ENCODE results near the gene AVPR1B.
"Not testable (repeated sequence)": the region's sequence is repeated elsewhere in the genome, so short reads cannot be mapped to it uniquely, and the experiment has no call there.

The AVPR1B gene

DNA sequence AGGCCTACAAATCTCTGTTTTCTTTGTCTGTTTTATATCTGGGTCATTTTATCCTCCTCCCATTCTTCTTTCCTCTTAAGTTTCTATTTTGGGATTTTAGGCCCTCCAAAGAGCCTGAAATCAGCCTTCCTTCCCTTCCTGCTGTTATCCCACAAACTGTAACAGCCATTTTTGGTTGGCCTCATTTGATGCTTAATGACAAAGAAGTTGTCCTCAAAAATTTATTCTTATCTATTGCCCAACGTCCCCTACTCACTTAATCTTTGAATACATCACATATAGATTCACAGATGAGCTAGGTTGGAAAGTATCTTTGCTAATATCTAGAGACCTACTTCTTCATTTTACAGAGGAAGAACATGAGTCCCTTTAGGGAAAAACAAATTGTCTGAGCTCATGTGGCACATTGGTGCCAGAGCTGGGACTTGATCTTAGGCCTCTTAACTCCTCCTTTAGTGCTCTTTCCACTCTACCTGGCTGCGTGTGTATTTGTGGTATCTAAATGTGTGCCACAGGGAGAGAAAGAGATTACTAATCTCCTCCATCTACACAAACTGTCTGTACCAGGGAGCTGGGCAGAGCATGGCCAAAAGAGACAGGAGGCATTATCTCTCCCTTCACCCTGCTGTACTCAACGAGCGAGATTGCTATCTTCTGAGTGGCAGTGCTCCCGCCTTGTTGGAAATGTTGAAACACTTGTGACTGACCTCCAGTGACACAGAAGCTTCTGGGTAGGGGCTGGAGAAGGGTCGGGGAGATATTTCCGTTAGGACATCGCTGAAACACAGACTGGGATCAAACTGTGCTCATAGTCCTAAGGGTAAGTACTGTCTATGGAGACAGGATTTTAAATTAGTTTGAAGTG is 34.1 kb downstream of the AVPR1B start:
- DNase-seq (ENCODE audit: low read depth in 2 of 2), result no peak

DNA sequence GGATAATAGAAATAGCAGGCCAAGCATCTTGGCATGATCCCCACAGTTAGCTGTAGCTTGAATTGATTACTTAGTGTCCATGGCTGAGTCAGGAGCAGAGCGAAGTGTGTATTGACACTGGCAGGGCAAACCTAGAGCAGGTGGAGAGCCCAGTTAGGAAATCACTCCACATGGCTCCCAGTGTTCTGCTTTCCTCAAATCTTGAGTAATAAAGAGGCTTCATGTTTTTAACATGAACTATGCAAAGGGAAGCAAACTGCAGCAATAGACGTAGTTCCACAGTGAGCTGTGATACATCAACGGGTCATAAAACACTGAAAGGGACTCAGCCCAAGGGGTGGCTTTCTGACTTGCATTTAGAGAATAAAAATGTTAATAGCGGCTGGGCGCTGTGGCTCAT is 35.3 kb downstream of the AVPR1B start:
- DNase-seq (ENCODE audit: low read depth in 2 of 2), result no peak

DNA sequence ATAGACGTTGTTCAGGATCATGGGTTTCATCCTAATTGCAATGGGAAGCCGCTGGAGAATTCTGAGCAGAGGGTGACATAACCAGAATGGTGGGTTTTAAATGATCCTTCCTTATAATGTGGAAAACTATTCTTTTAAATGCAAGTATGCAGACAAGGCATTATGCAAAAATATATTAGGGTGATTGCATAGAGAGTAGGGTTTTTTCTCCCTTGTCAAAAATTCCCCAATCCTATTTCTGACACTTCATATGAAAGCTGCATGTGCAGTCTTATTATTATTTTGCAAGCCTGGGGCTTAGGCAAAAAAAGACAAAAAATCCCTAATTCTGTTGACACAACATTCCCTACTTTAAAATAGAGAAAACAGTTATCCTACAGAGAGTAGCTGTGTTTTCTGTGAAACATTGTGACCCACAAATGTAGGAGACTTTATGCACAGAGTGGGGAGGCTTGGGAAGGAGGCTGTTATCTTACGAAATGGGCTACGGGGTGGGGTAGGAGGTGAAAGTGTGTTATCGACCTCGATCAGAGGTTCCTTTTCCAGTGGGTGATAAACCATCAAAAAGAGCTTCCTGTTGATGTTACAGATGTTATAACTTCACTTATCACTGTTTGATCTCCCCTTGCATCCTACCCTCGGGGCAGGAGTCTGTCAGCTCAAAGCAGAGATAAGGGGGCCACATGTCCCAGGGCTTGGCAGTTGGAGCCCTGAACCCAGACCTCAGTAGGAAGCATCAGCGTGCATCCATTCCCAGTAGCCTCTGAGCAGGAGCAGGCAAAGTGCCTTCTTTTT is 37.0 kb downstream of the AVPR1B start:
- no peak for DNase-seq (ENCODE audit: low read depth in 2 of 2)

DNA sequence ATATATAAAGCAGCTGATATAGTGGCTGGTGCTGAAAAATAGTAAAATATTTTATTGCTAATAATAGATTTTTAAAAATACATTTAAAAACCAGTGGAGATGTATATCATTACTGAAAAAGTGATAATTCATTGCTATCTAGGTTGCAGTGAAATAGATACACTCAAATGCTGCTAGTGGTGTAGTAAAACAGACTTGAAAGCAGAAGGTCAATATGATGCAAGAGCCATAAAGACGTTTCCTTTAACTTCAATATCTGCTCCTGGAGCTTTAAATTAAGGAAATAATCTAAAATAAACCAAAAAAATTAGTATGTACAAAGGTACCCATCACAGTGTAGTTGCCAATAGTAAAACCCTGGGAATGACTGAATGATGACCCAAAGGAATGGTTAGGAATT is 38.1 kb downstream of the AVPR1B start:
- DNase-seq (ENCODE audit: low read depth in 2 of 2), result no peak

DNA sequence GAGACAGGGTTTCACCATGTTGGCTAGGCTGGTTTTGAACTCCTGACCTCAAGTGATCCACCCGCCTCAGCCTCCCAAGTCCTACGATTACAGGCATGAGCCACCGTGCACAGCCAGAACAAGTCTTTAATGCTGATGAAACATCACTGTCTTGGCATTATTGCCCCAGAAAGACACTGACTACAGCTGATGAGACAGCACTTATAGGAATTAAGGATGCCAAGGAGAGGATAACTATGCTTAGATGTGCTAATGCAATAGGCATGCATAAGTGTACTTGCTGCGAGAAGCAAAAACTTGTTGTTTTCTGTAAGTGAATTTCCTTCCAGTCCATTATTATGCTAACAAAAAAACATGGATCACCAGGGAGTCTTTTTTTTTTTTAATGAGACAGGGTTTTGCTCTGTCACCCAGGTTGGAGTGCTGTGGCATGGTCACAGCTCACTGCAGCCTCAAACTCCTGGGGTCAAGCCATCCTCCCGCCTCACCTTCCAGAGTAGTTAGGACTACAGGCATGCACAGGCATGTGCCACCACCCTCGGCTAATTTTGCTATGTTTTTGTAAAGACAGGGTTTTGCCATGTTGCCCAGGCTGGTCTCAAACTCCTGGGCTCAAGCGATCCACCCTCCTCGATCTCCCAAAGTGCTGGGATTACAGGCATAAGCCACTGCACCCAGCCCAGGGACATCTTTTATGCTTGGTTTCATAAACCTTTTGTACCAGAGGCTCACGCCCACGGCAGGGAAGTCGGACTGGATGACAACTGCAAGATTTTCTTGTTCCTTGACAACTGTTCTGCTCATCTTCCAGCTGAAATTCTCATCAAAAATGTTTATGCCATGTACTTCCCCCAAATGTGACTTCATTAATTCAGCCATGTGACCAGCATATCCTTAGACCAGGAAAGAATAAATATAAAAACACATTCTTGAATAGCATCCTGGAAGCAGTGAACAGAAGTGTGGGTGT is 41.1 kb downstream of the AVPR1B start:
- DNase-seq (ENCODE audit: low read depth in 2 of 2), result no peak

DNA sequence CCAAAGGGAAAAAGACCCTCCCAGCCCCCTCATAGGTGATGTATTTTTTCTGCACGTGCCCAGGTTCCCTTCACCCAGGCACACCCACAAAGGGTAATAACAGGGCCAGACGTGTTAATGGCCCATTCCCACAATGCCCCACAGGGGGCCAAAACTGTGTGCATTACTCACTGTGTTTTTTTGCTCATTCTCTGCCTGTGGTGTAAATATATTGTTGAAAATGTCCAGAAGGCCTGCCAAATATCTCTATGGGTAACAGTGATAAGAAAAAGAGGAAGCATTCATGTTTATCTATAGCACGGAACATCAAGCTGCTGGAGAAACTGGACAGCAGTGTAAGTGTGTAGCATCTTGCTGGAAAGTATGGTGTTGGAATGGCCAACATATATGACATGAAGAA is 42.3 kb downstream of the AVPR1B start:
- DNase-seq (ENCODE audit: low read depth in 2 of 2), result no peak

DNA sequence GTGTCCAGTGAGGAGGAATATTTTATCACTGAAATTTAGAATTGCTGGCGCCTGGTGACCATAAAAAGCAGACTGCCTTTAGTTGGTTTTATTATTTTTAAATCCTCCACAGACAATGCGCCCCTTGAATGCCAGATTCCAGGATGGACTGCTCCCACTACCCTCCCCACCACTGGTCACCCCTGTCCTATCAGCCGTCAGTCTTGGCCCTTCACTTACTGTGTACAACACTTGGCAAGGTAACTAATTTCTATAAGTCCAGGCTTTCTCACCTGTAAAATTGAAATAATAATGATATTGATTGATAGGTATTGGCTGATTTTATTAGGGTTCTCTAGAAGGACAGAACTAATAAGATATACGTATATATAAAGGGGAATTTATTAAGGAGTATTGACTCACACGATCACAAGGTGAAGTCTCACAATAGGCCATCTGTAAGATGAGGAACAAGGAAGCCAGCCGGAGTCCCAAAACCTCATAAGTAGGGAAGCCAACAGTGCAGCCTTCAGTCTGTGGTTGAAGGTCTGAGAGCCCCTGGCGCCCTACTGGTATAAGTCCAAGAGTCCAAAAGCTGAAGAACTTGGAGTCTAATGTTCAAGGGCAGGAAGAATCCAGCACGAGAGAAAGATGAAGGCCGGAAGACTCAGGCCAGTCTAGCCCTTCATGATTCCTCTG is 46.4 kb downstream of the AVPR1B start:
- no peak for DNase-seq (ENCODE audit: low read depth in 2 of 2)

DNA sequence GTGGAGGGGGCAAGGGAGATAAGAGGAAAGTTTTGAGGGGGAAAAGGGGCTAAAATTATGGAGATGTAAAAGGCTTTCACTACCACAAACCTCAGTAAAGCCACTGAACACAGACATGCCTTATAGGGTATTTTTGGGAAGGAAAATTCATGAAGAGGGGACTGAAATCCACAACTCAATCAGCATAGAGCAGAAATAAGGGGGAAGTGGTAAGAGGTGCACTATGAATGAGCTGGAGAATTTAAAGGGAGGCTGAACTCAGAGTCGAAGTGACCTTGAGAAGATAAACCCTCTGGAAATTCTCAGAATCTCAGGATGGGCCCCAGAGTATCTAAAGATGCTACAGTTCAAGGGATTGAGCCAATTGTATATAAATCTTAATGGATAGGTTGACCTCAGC is 48.9 kb downstream of the AVPR1B start:
- DNase-seq (ENCODE audit: low read depth in 2 of 2), result no peak

DNA sequence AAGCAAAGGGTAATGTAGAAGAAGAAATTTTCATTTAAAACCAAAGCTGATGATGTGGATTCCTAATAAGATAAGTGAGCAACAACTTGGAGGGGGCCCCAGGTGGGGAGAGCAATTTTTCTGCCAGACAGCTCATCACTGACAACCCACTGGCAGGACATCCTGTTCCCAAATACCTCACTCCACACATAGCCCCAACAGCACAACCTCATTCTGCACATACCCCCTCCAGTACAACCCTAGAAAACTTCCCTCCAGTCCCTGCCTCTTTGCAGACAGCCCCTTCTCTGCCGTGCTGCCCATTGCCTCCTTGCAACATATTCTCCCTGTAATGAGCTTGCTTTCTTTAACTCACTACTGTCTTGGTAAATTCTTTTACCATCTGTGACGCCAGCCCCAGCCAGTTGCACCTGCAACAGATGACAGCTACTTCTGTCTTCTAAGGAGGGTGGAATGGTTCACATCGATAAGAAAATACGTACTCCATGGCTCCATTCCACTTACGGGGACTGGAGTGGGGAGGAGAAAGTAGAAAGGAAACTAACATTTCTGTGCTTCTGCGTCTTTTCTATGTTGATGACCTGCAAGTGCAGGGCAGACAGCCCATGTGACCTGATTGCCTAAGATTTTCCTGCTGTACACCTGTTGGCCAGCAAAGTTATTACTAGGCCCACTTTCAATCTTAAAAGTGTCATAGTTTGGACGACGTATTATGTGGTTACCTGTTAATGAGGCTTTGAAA is 49.5 kb downstream of the AVPR1B start:
- DNase-seq (ENCODE audit: low read depth in 2 of 2), result no peak

DNA sequence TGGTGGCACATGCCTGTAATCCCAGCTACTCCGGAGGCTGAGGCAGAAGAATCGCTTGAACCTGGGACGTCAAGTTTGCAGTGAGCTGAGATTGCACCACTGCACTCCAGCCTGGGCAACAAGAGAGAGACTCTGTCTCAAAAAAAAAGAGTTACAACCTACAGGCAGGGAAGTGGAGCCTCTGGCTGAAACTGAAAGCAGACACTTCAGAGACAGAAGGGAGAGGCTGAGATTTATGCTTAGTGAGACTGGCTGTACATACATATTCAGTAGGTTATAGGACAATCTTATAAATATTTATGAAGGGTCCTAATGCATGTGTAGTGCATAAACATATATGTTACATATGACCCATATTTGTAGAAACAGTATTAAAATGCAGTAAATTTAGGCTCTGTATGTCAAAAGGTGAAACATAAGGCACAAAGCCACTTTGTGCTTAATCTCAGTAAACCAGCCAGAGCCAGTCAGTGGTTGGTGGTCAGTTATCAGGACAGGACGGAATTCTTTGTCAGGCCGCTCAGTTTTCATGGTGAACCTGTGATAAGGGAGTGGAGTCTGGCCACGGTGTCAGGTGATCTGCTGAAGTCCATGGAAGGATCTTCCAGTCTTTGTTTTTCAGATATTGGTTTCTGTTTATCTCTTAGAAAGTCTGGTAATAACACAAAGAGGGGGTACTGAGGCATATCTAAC is 50.6 kb downstream of the AVPR1B start:
- DNase-seq (ENCODE audit: low read depth in 2 of 2), result no peak

DNA sequence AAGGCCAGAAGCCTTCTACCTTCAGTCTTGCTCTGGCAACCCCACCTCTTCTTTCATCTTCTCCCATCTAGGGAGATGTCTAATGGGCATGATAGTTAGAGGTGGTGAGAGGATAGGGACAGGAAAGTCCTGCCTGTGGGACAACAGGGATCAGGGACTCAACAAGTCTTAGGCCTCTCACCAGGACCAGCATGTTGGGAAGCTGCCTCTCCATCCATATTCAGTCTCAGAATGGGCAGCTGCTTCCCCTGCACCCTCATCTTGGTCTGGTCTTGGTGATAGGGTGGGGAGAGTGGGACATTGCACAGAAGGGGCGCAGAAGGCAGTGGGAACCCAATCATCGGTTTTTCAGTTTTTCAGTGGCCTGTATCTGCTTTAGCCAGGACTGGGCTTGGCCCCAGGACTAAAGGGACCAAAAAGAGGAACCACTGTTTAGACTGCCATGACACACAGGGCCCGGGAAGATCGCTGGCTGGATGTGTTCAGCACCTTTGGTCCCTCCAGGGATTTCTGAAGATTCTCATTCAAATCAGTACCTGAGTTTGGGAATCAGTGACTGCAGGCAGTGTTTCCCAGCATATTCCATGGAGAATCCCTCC is 51.5 kb downstream of the AVPR1B start:
- DNase-seq (ENCODE audit: low read depth in 2 of 2), result no peak

DNA sequence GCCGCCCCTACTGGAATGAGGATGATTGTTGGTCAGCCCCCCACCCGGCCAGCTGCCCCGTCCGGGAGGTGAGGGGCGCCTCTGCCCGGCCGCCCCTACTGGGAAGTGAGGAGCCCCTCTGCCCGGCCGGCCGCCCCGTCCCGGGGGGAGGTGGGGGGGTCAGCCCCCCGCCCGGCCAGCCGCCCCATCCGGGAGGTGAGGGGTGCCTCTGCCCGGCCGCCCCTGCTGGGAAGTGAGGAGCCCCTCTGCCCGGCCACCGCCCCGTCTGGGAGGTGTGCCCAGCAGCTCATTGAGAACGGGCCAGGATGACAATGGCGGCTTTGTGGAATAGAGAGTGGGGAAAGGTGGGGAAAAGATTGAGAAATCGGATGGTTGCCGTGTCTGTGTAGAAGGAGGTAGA is 52.7 kb downstream of the AVPR1B start:
- DNase-seq (ENCODE audit: low read depth in 2 of 2), result not testable (repeated sequence)

DNA sequence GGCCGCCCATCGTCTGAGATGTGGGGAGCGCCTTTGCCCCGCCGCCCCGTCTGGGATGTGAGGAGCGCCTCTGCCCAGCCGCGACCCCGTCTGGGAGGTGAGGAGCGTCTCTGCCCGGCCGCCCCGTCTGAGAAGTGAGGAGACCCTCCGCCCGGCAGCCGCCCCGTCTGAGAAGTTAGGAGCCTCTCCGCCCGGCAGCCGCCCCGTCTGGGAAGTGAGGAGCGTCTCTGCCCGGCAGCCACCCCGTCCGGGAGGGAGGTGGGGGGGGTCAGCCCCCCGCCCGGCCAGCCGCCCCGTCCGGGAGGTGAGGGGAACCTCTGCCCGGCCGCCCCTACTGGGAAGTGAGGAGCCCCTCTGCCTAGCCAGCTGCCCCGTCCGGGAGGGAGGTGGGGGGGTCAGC is 53.2 kb downstream of the AVPR1B start:
- not testable (repeated sequence) for DNase-seq (ENCODE audit: low read depth in 2 of 2)

DNA sequence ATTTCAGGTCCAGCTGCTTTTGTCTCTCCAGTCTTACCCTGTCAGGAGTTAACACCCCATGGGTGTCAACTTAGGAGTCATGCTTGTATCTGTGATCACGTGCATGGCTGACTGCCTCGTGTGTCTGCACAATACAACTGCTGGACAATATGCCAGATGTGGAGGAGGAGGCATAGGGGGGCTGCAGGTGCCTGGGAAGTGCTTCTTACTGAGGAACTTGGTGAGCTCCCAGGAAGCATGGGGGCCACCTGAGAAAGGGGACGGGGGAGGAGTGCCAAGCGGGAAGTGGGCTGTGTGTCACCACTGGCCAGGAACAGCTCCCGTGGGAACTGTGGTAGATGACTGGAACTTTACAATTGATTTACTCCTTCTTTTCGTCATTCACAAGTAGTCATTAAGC is 54.7 kb downstream of the AVPR1B start:
- DNase-seq (ENCODE audit: low read depth in 2 of 2), result no peak

DNA sequence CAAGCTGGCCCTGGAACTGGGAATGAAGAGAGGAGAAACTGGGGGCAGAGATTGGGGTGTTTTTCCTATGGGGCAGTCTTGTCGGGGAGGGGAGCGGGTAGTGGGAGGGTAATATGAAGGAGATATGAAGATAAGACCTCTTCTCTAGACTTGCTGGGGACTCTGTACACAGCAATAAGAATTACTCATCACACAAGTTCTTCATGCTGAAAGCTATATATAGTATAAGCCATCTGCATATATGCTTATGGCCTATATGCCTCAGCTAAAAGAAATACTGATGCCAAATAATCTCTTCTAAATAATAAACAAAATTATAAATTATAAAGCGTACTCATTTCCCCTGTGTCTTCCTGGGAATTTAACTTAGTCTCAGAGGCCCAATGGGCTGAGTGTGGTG is 56.3 kb downstream of the AVPR1B start:
- no peak for DNase-seq (ENCODE audit: low read depth in 2 of 2)
